Measurements from ENCODE around the gene TTC24. TPM values are rescaled to one million over a fixed set of nuclear protein-coding genes. Genes with fewer than 3 reads are reported as not detected.

The TTC24 gene
- total and polyA plus RNA-seq, 4 donors, result not detected

GRCh38 chr1:156612666-156613065, 33.1 kb downstream of the TTC24 start:
- Histone ChIP-seq H3K27me3 (ENCODE audit: control insufficient read depth, insufficient read depth, low read length) (no peaks in the 10 kb centered on the region), H3K9me3 (ENCODE audit: control insufficient read depth, insufficient read depth, low read length) (no peaks in the 10 kb centered on the region), H3K27ac (ENCODE audit: low read depth, low read length) (no peak overlapping the region), H3K4me1 (ENCODE audit: control insufficient read depth, insufficient read depth, low read length) (peaks cover 23% of the 10 kb centered on the region), H3K36me3 (ENCODE audit: control insufficient read depth, insufficient read depth, low read length) (no peaks in the 10 kb centered on the region), H3K4me3 (ENCODE audit: low read depth, low read length) (no peak overlapping the region)
- no peak for DNase-seq (ENCODE audit: low read depth in 4 of 6, low spot score in 6 of 6)
- 49% methylated on average over 2 of the region's 3 CpGs for WGBS (ENCODE audit: insufficient coverage)

- no peaks in the 10 kb centered on the region for H3K9me3 ChIP-seq (ENCODE audit: control insufficient read depth, insufficient read depth, low read length)
- peaks cover 25% of the 10 kb centered on the region for H3K4me1 ChIP-seq (ENCODE audit: control insufficient read depth, insufficient read depth, low read length)
- no peaks in the 10 kb centered on the region for H3K36me3 ChIP-seq (ENCODE audit: control insufficient read depth, insufficient read depth, low read length)
- peaks cover 5% of the 10 kb centered on the region for H3K27me3 ChIP-seq (ENCODE audit: control insufficient read depth, insufficient read depth, low read length)
- no peak for DNase-seq (ENCODE audit: low read depth in 4 of 6, low spot score in 6 of 6)
- H3K27ac ChIP-seq (ENCODE audit: low read depth, low read length), result peak overlapping the region; percentile 76
- H3K4me3 ChIP-seq (ENCODE audit: low read depth, low read length), result no peak overlapping the region
- WGBS (ENCODE audit: insufficient coverage), result no CpG with 5 or more reads among the region's 4 CpGs
Observed at GRCh38 chr1:156615946-156616345, 36.4 kb downstream of the TTC24 start.

- Histone ChIP-seq H3K4me1 (ENCODE audit: control insufficient read depth, insufficient read depth, low read length) (peaks cover 25% of the 10 kb centered on the region), H3K27me3 (ENCODE audit: control insufficient read depth, insufficient read depth, low read length) (peaks cover 5% of the 10 kb centered on the region), H3K9me3 (ENCODE audit: control insufficient read depth, insufficient read depth, low read length) (no peaks in the 10 kb centered on the region), H3K36me3 (ENCODE audit: control insufficient read depth, insufficient read depth, low read length) (no peaks in the 10 kb centered on the region), H3K27ac (ENCODE audit: low read depth, low read length) (peak overlapping the region; percentile 76), H3K4me3 (ENCODE audit: low read depth, low read length) (no peak overlapping the region)
- DNase-seq (ENCODE audit: low read depth in 4 of 6, low spot score in 6 of 6), result peak in 3 of 6 donors; percentile 61 to 88 (median 88)
- WGBS (ENCODE audit: insufficient coverage), result 9% methylated on average over 4 of the region's 5 CpGs
Observed at GRCh38 chr1:156616463-156616862, 36.9 kb downstream of the TTC24 start.

- Histone ChIP-seq H3K4me1 (ENCODE audit: control insufficient read depth, insufficient read depth, low read length) (peaks cover 33% of the 10 kb centered on the region), H3K9me3 (ENCODE audit: control insufficient read depth, insufficient read depth, low read length) (no peaks in the 10 kb centered on the region), H3K27ac (ENCODE audit: low read depth, low read length) (no peak within 1 kb of the TSS), H3K27me3 (ENCODE audit: control insufficient read depth, insufficient read depth, low read length) (peaks cover 16% of the 10 kb centered on the region), H3K4me3 (ENCODE audit: low read depth, low read length) (no peak within 1 kb of the TSS), H3K36me3 (ENCODE audit: control insufficient read depth, insufficient read depth, low read length) (no peaks in the 10 kb centered on the region)
- DNase-seq (ENCODE audit: low read depth in 4 of 6, low spot score in 6 of 6), result peak in 1 of 6 donors; percentile 60
- WGBS (ENCODE audit: insufficient coverage), result 8% methylated on average over 4 of the region's 7 CpGs
Observed at GRCh38 chr1:156618853-156619581, 39.5 kb downstream of the TTC24 start, which contains the start of gene HAPLN2. TSS of gene HAPLN2 (plus strand) at chr1:156619415. CDS start at chr1:156623491, 4,076 bp downstream.

GRCh38 chr1:156619582-156619955, 40.0 kb downstream of the TTC24 start:
- Histone ChIP-seq H3K27me3 (ENCODE audit: control insufficient read depth, insufficient read depth, low read length) (peaks cover 21% of the 10 kb centered on the region), H3K9me3 (ENCODE audit: control insufficient read depth, insufficient read depth, low read length) (no peaks in the 10 kb centered on the region), H3K36me3 (ENCODE audit: control insufficient read depth, insufficient read depth, low read length) (no peaks in the 10 kb centered on the region), H3K4me3 (ENCODE audit: low read depth, low read length) (no peak overlapping the region), H3K4me1 (ENCODE audit: control insufficient read depth, insufficient read depth, low read length) (peaks cover 39% of the 10 kb centered on the region), H3K27ac (ENCODE audit: low read depth, low read length) (no peak overlapping the region)
- WGBS (ENCODE audit: insufficient coverage), result 40% methylated on average over 3 of the region's 6 CpGs
- DNase-seq (ENCODE audit: low read depth in 4 of 6, low spot score in 6 of 6), result no peak

- Histone ChIP-seq H3K36me3 (ENCODE audit: control insufficient read depth, insufficient read depth, low read length) (no peaks in the 10 kb centered on the region), H3K4me1 (ENCODE audit: control insufficient read depth, insufficient read depth, low read length) (peaks cover 34% of the 10 kb centered on the region), H3K27ac (ENCODE audit: low read depth, low read length) (no peak overlapping the region), H3K9me3 (ENCODE audit: control insufficient read depth, insufficient read depth, low read length) (no peaks in the 10 kb centered on the region), H3K27me3 (ENCODE audit: control insufficient read depth, insufficient read depth, low read length) (peaks cover 40% of the 10 kb centered on the region), H3K4me3 (ENCODE audit: low read depth, low read length) (no peak overlapping the region)
- 79% methylated on average over 2 of the region's 6 CpGs for WGBS (ENCODE audit: insufficient coverage)
- no peak for DNase-seq (ENCODE audit: low read depth in 4 of 6, low spot score in 6 of 6)
Observed at GRCh38 chr1:156622581-156623297, 43.2 kb downstream of the TTC24 start.

GRCh38 chr1:156623946-156624813, 44.7 kb downstream of the TTC24 start:
- H3K27ac ChIP-seq (ENCODE audit: low read depth, low read length), result no peak overlapping the region
- peak overlapping the region; percentile 26 for H3K4me3 ChIP-seq (ENCODE audit: low read depth, low read length)

GRCh38 chr1:156624814-156625435, 45.4 kb downstream of the TTC24 start:
- Histone ChIP-seq H3K27me3 (ENCODE audit: control insufficient read depth, insufficient read depth, low read length) (peaks cover 36% of the 10 kb centered on the region), H3K4me1 (ENCODE audit: control insufficient read depth, insufficient read depth, low read length) (peaks cover 32% of the 10 kb centered on the region), H3K36me3 (ENCODE audit: control insufficient read depth, insufficient read depth, low read length) (no peaks in the 10 kb centered on the region), H3K4me3 (ENCODE audit: low read depth, low read length) (no peak overlapping the region), H3K27ac (ENCODE audit: low read depth, low read length) (no peak overlapping the region), H3K9me3 (ENCODE audit: control insufficient read depth, insufficient read depth, low read length) (no peaks in the 10 kb centered on the region)
- under 1% methylated on average over 50 of the region's 55 CpGs for WGBS (ENCODE audit: insufficient coverage)
- no peak for DNase-seq (ENCODE audit: low read depth in 4 of 6, low spot score in 6 of 6)

More at GRCh38 chr1:156623946-156624813, 44.7 kb downstream of the TTC24 start:
- Histone ChIP-seq H3K9me3 (ENCODE audit: control insufficient read depth, insufficient read depth, low read length) (no peaks in the 10 kb centered on the region), H3K36me3 (ENCODE audit: control insufficient read depth, insufficient read depth, low read length) (no peaks in the 10 kb centered on the region), H3K27me3 (ENCODE audit: control insufficient read depth, insufficient read depth, low read length) (peaks cover 40% of the 10 kb centered on the region), H3K4me1 (ENCODE audit: control insufficient read depth, insufficient read depth, low read length) (peaks cover 35% of the 10 kb centered on the region)
- 5% methylated on average over 71 of the region's 87 CpGs for WGBS (ENCODE audit: insufficient coverage)
- peak in 2 of 6 donors; percentile 73 to 77 for DNase-seq (ENCODE audit: low read depth in 4 of 6, low spot score in 6 of 6)

Data from spinal cord (tissue), 10 donors.